Heart right ventricle (tissue), 16 donors: Measurements from ENCODE around the gene TNS1. TPM values are rescaled to one million over a fixed set of nuclear protein-coding genes. Genes with fewer than 3 reads are reported as not detected.

Experiments used
- ATAC-seq, 8 donors: fragments of 200-7000 bp; cut with Tn5 transposase; one replicate each; pipeline ENCODE4 v1.9.1; 2020; ENCODE audit warnings: mild to moderate bottlenecking in 8 of 8, moderate library complexity in 8 of 8, moderate number of reproducible peaks in 1 of 8
- DNase-seq, 2 donors: peaks; one replicate each; pipeline ENCODE4 v3.0.0-alpha.2; 2020
- H3K27ac ChIP-seq, 10 donors: fragments of 200-600 bp; sonication (generic) in 2 of 10; one replicate each; pipeline versions ENCODE4 v1.5.0 to v1.8.0; 2020 to 2022; ENCODE audit warnings: mild to moderate bottlenecking in 3 of 10
- H3K27me3 ChIP-seq, 7 donors: fragments of 200-600 bp; one replicate each; pipeline ENCODE4 v1.8.0; 2021 to 2022; ENCODE audit warnings: mild to moderate bottlenecking in 2 of 7
- H3K36me3 ChIP-seq, 9 donors: fragments of 200-600 bp; sonication (generic) in 1 of 9; one replicate each; pipeline versions ENCODE4 v1.5.0 to v1.8.0; 2020 to 2022; ENCODE audit warnings: mild to moderate bottlenecking in 2 of 9
- H3K4me1 ChIP-seq, 9 donors: fragments of 200-600 bp; sonication (generic) in 1 of 9; one replicate each; pipeline versions ENCODE4 v1.5.0 to v1.8.0; 2020 to 2022; ENCODE audit warnings: mild to moderate bottlenecking in 4 of 9
- H3K4me3 ChIP-seq, 10 donors: fragments of 200-600 bp; sonication (generic) in 2 of 10; one replicate each; pipeline versions ENCODE4 v1.5.0 to v1.8.0; 2020 to 2022; ENCODE audit warnings: mild to moderate bottlenecking in 7 of 10, moderate library complexity in 2 of 10
- H3K9me3 ChIP-seq, 11 donors: fragments of 200-600 bp in 10 of 11; sonication (generic) in 2 of 11; one replicate each; pipeline versions ENCODE4 v1.5.0 to v1.8.0; 2013 to 2022; ENCODE audit warnings: mild to moderate bottlenecking in 2 of 11, control low read depth in 1 of 11, moderate library complexity in 1 of 11
- CTCF ChIP-seq, 9 donors: fragments of 200-600 bp; sonication (generic) in 2 of 9; IDR thresholded peaks; one replicate each; pipeline versions ENCODE4 v1.5.0 to v1.8.0; 2021 to 2022; ENCODE audit warnings: antibody characterized with exemption in 9 of 9, mild to moderate bottlenecking in 5 of 9, moderate library complexity in 1 of 9
- WGBS, 2 donors: extraction: QIAGEN DNeasy Blood & Tissue Kit; methylation state at CpG; one replicate each; pipeline ENCODE4 v1.1.7; 2013; ENCODE audit warnings: inconsistent platforms in 1 of 2; 5-methylcytosine and 5-hydroxymethylcytosine counted together
- intact Hi-C, 10 donors: fragments of 100-400 bp; cut with DNase I; formaldehyde crosslinking; loops; one replicate each; pipeline versions ENCODE4 v1.11.1 to v1.14.2; 2022
- polyA plus RNA-seq, 2 donors: library from polyadenylated mRNA; stranded (reverse); fragments of 200-250 nt; gene quantifications; one replicate each; pipeline ENCODE4 v1.2.3, GENCODE V29; 2013
- total RNA-seq, 10 donors: library from RNA; stranded (reverse); fragmentation: NEBNext Ultra II Directional in 3 of 10; extraction: Animal tissue kit (Norgen Biotek cat#: 25700) in 3 of 10; gene quantifications; one replicate each; pipeline versions ENCODE4 v1.2.1 to v1.2.4, GENCODE V29; 2021 to 2023
- donor health status: Arrhythmogenic right ventricular cardiomyopathy.
- donor health status: ischemic (EF 13 %, LVEDD 7.1; RV severe dilation, severe dysfunction).
- donor health status: healthy with polysubstance abuse.
- donor health status: DM: no; HTN: yes; CAD: no.
- donor health status: DM: no; HTN: no; CAD: no.
- donor health status: ischemic (EF 25% LVEDD 6.9; RV normal size, moderate dysfunction).
- donor health status: ischemic (EF 25% LVEDD 5.7; RV mildly dilated, moderate dysfunction).
- donor health status: healthy.
- donor health status: DM: yes; HTN: yes; CAD: no.
- donor health status: Ischemic cardiomyopathy.
- donor health status: ischemic (EF 35%, LVEDD 5.7; RV mildly dilated, moderate dysfunction).
- donor health status: nonischemic (EF 11% LVEDD 7.7; RV severe dilation, severe dysfunction).
- donor health status: DM: yes; HTN: yes; CAD: no.
- donor health status: PGD.
- donor health status: ischemic (EF 29% LVEDD 5.4; RV normal size, mild dysfunction).
- donor health status: nonischemic (EF 23%, LVEDD 6.1; RV moderate dilation, normal function).

The TNS1 gene
- total and polyA plus RNA-seq, 12 donors, result 64.6 to 844 (median 731) TPM

- peak overlapping the region; percentile 35 to 60 (median 58) for H3K4me3 ChIP-seq
- no peaks in the 10 kb centered on the region for H3K9me3 ChIP-seq
- ATAC-seq (peak in 2 of 8 donors; percentile 2 to 3), DNase-seq (no peak)
- TF ChIP-seq CTCF (IDR thresholded peaks at IDR 0.05), result no peak
- H3K27me3 ChIP-seq, result peaks cover 0 to 31% (median 0%) of the 10 kb centered on the region in 7 donors
- peaks cover 7 to 42% (median 25%) of the 10 kb centered on the region in 9 donors for H3K4me1 ChIP-seq
- H3K27ac ChIP-seq, result peak overlapping the region in 3 of 10 donors; percentile 13 to 47 (median 36)
- WGBS, 2 donors, result 4 to 6% methylated on average over 20 of the region's 20 CpGs
- intact Hi-C loops, result loop anchor here in 1 of 10 donors (2.0 kb wide), 1 partner anchor 25 kb away; no protein-coding TSS in a partner anchor
- H3K36me3 ChIP-seq, result no peaks in the 10 kb centered on the region
Measured at GRCh38 chr2:218009765-218010139, 7.0 kb upstream of the TNS1 start.

GRCh38 chr2:218009231-218009630, 6.4 kb upstream of the TNS1 start:
- peaks cover 7 to 47% (median 30%) of the 10 kb centered on the region in 9 donors for H3K4me1 ChIP-seq
- TF ChIP-seq CTCF (IDR thresholded peaks at IDR 0.05), result no peak
- 33 to 41% methylated on average over 8 of the region's 8 CpGs for WGBS, 2 donors
- H3K4me3 ChIP-seq, result peak overlapping the region in 4 of 10 donors; percentile 57 to 60 (median 58)
- ATAC-seq, result no peak
- peak overlapping the region in 3 of 10 donors; percentile 13 to 36 (median 22) for H3K27ac ChIP-seq
- H3K27me3 ChIP-seq, result peaks cover 0 to 31% (median 0%) of the 10 kb centered on the region in 7 donors
- H3K36me3 ChIP-seq, result no peaks in the 10 kb centered on the region
- H3K9me3 ChIP-seq, result no peaks in the 10 kb centered on the region
- intact Hi-C loops, result no loop called here
- no peak for DNase-seq

GRCh38 chr2:218008060-218009040, 5.6 kb upstream of the TNS1 start:
- Histone ChIP-seq H3K27ac (peak overlapping the region in 5 of 10 donors; percentile 22 to 69 (median 44)), H3K4me3 (no peak overlapping the region), H3K9me3 (no peaks in the 10 kb centered on the region), H3K27me3 (peaks cover 0 to 31% (median 0%) of the 10 kb centered on the region in 7 donors), H3K4me1 (peaks cover 8 to 56% (median 34%) of the 10 kb centered on the region in 9 donors), H3K36me3 (no peaks in the 10 kb centered on the region)
- DNase-seq (no peak), ATAC-seq (no peak)
- WGBS, 2 donors, result 63 to 72% methylated on average over 12 of the region's 12 CpGs
- intact Hi-C loops, result no loop called here
- no peak for TF ChIP-seq CTCF (IDR thresholded peaks at IDR 0.05)

GRCh38 chr2:218006741-218007140, 3.9 kb upstream of the TNS1 start:
- 93 to 97% methylated on average over 4 of the region's 4 CpGs for WGBS, 2 donors
- Histone ChIP-seq H3K4me3 (no peak overlapping the region), H3K9me3 (no peaks in the 10 kb centered on the region), H3K27me3 (peaks cover 0 to 31% (median 0%) of the 10 kb centered on the region in 7 donors), H3K4me1 (peaks cover 11 to 63% (median 35%) of the 10 kb centered on the region in 9 donors), H3K36me3 (no peaks in the 10 kb centered on the region), H3K27ac (peak overlapping the region in 1 of 10 donors; percentile 80)
- DNase-seq, result no peak
- no peak for ATAC-seq
- no peak for TF ChIP-seq CTCF (IDR thresholded peaks at IDR 0.05)
- intact Hi-C loops, result no loop called here
